ENCODE results near the gene SUGP2. TPM values are rescaled to one million over a fixed set of nuclear protein-coding genes. Genes with fewer than 3 reads are reported as not detected.
A peak's percentile ranks its signal among the peaks of the same experiment; 100 is the strongest.

Gene SUGP2
- polyA plus RNA-seq, 6 donors from 2014 or later = 7.2 to 16.3 (median 9.2) TPM

GRCh38 chr19:19064811-19065745 lies 31.8 kb upstream of the SUGP2 start:
- Mint-ChIP-seq H3K27me3 (no peaks in the 10 kb centered on the region), H3K36me3 (no peaks in the 10 kb centered on the region)
- DNase-seq = peak; percentile 26

DNA sequence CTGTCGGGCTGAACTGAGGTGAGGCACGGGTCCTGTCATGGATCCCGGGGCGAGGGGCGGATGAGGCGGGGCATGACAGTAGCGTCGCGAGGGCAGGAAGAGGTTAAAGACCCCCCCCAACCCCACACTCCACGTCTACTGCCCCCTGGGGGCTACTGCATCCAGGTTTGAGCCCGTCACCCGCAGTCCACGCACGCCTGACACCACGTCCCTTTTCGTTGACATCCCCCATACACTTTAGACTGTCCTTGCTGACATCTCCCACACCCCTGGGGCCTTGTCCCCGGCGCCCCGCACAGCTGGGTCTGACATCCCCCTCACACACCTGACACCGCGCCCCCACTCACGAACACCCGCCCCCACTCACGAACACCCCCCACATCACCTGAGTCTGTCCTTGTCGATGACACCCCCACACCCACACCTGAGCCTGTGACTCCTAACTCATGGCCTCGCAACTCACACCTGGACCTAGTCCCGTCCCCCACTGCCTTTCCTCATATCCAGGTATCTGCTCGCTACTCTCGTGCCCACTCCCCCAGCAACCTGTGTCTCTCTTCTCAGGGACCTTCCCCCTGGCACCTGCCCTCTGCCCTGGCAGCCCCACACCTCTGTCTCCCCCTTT lies 30.9 kb upstream of the SUGP2 start:
- Mint-ChIP-seq H3K36me3 (no peaks in the 10 kb centered on the region), H3K4me1 (peaks cover 17 to 54% (median 44%) of the 10 kb centered on the region in 3 donors), H3K27ac (peak overlapping the region; percentile 84 to 98 (median 94)), H3K27me3 (no peaks in the 10 kb centered on the region), H3K9me3 (no peaks in the 10 kb centered on the region), H3K4me3 (peak overlapping the region; percentile 88 to 99 (median 94))
- no peak for DNase-seq
- peak; percentile 35 to 37 for ATAC-seq (ENCODE audit: low read depth in 2 of 2)

More at GRCh38 chr19:19064811-19065745, 31.8 kb upstream of the SUGP2 start:
- no peak for ATAC-seq (ENCODE audit: low read depth in 2 of 2)
- Mint-ChIP-seq H3K4me3 (peak overlapping the region; percentile 88 to 99 (median 94)), H3K27ac (peak overlapping the region; percentile 84 to 98 (median 94)), H3K4me1 (peaks cover 20 to 62% (median 50%) of the 10 kb centered on the region in 3 donors), H3K9me3 (no peaks in the 10 kb centered on the region)

GRCh38 chr19:19063183-19064097 lies 30.1 kb upstream of the SUGP2 start, which contains the start of gene SLC25A42:
SLC25A42 (plus strand) TSS chr19:19063994; CDS start chr19:19096125, 32,131 bp downstream.
- Mint-ChIP-seq H3K9me3 (no peaks in the 10 kb centered on the region), H3K4me1 (peaks cover 17 to 48% (median 39%) of the 10 kb centered on the region in 3 donors), H3K27ac (peak within 1 kb of the TSS; percentile 84 to 98 (median 94)), H3K4me3 (peak within 1 kb of the TSS; percentile 88 to 99 (median 94)), H3K36me3 (no peaks in the 10 kb centered on the region), H3K27me3 (no peaks in the 10 kb centered on the region)
- DNase-seq = peak; percentile 100
- peak; percentile 87 to 89 for ATAC-seq (ENCODE audit: low read depth in 2 of 2)

DNA sequence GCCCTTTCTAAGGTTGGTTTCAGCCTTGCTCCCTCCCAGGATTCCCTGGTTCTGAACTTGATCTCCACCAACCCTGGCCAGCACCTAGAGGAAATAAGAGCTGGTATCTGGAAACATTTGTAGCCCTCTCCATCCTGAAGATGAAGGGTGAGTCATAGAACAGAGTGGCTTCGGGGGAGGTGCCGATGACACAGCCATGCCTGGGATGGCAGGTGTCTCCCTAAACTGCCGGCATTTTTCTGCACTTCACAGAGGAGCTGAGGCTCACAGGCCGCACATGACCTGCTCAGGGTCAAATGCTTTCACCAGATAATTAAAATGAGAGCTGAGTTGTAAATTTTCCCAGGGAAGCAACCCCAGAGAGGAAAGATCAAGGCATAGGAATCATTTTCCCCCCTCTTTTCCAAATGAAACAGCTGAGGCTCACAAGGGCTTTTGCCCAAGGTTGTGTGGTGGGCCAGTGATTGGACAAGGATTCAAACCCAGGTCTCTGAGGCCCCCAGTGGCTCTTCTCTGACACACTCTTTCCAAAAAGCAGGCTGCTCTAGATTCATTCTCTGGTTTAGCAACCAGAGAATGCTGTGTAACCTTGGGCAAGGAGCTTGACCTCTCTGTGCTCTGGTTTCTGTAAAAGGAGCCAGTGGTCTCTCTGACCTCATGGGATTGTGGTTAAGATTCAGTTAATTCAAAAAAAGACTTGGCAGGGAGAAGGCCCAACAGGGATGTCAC lies 29.3 kb upstream of the SUGP2 start:
- DNase-seq (no peak), ATAC-seq (ENCODE audit: low read depth in 2 of 2) (no peak)
- Mint-ChIP-seq H3K4me3 (peak overlapping the region; percentile 88 to 99 (median 94)), H3K27ac (peak overlapping the region in 2 of 6 donors; percentile 73 to 87), H3K27me3 (no peaks in the 10 kb centered on the region), H3K36me3 (no peaks in the 10 kb centered on the region), H3K4me1 (peaks cover 17 to 39% (median 37%) of the 10 kb centered on the region in 3 donors), H3K9me3 (no peaks in the 10 kb centered on the region)

DNA sequence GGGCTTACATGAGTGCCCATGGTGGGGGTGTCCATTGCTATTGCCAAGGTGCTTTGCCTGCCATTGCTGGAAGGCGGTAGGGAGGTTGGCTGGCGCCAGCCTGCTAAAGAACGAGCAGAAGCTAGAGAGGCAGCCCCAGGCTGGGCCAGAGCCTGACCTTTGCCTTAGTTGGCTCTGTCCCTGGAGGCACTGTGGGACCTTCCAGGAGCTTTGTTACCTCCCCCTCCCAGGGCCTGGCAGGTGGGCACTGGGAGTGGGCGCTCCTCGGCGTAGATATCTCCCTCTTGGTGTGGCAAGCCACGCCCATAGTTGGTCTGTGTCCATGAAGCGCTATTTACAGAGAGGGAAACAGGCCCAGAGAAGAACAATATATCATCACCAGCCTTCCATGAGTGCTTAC lies 28.2 kb upstream of the SUGP2 start:
- peaks cover 12 to 28% (median 26%) of the 10 kb centered on the region in 3 donors for H3K4me1 Mint-ChIP-seq
- DNase-seq (no peak), ATAC-seq (ENCODE audit: low read depth in 2 of 2) (no peak)
- no peaks in the 10 kb centered on the region for H3K36me3 Mint-ChIP-seq
- peak overlapping the region in 3 of 8 donors; percentile 10 to 57 (median 43) for H3K4me3 Mint-ChIP-seq
- H3K27ac Mint-ChIP-seq = peak overlapping the region in 1 of 6 donors; percentile 38
- no peaks in the 10 kb centered on the region for H3K27me3 Mint-ChIP-seq
- H3K9me3 Mint-ChIP-seq = no peaks in the 10 kb centered on the region

- ATAC-seq (ENCODE audit: low read depth in 2 of 2) (no peak), DNase-seq (no peak)
- H3K4me1 Mint-ChIP-seq = peaks cover 8 to 19% (median 16%) of the 10 kb centered on the region in 3 donors
- no peaks in the 10 kb centered on the region for H3K9me3 Mint-ChIP-seq
- H3K36me3 Mint-ChIP-seq = no peaks in the 10 kb centered on the region
- no peaks in the 10 kb centered on the region for H3K27me3 Mint-ChIP-seq
- peak overlapping the region in 3 of 6 donors; percentile 5 to 33 (median 30) for H3K27ac Mint-ChIP-seq
- peak overlapping the region in 1 of 8 donors; percentile 6 for H3K4me3 Mint-ChIP-seq
These were observed 26.7 kb upstream of the SUGP2 start for GRCh38 chr19:19059837-19060611.

DNA sequence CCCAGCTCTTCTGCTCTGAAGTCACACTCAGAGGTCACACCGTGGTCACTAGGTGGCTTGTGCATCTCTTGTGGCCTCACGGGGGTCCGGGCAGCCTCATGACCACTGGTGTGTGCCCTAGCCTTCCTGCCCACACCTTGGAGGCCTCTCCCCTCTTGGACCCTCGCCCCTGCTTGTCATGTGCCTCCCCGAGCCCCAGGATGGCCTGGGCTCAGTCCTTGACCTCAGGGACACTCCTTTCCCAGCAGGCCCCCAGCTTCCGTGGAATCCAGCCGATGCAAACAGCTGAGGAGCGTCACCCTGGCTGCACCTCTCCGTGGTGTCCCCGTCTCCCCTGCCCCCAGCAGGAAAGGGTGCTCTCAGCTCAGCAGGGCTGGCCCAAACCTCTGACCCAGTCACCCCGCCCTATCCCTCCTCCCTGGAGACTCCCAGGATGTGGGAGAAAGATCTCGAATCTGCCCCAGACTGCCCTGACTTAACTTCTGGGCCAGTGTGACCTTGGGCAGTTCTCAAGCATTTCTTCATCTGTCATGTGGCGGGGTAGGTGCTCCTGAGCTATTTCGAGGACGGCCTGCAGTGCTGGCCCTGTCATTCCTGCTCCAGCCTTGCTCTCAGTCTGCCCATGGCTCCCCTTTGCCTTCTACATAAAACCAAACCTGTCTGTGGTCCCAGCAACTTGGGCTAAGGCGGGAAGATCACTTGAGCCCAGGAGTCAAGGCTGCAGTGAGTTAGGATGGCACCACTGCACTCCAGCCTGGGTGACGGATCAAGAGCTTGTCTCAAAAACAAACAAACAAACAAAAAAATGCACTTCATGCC lies 25.9 kb upstream of the SUGP2 start:
- Mint-ChIP-seq H3K9me3 (no peaks in the 10 kb centered on the region), H3K27ac (peak overlapping the region in 2 of 6 donors; percentile 33 to 76), H3K27me3 (no peaks in the 10 kb centered on the region), H3K4me1 (peaks cover under 1 to 14% (median 8%) of the 10 kb centered on the region in 3 donors), H3K36me3 (no peaks in the 10 kb centered on the region), H3K4me3 (no peak overlapping the region)
- no peak for DNase-seq
- ATAC-seq (ENCODE audit: low read depth in 2 of 2) = no peak

GRCh38 chr19:19057720-19058119 lies 24.4 kb upstream of the SUGP2 start:
- H3K4me1 Mint-ChIP-seq = peaks cover 0 to 8% (median 2%) of the 10 kb centered on the region in 3 donors
- ATAC-seq (ENCODE audit: low read depth in 2 of 2) = no peak
- no peak overlapping the region for H3K4me3 Mint-ChIP-seq
- H3K27ac Mint-ChIP-seq = no peak overlapping the region
- H3K36me3 Mint-ChIP-seq = no peaks in the 10 kb centered on the region
- H3K9me3 Mint-ChIP-seq = no peaks in the 10 kb centered on the region
- no peaks in the 10 kb centered on the region for H3K27me3 Mint-ChIP-seq
- DNase-seq = no peak

GRCh38 chr19:19057317-19057716 lies 24.0 kb upstream of the SUGP2 start:
- Mint-ChIP-seq H3K9me3 (no peaks in the 10 kb centered on the region), H3K4me1 (peaks cover 0 to 4% (median 0%) of the 10 kb centered on the region in 3 donors), H3K27me3 (no peaks in the 10 kb centered on the region), H3K36me3 (no peaks in the 10 kb centered on the region), H3K27ac (no peak overlapping the region), H3K4me3 (no peak overlapping the region)
- DNase-seq (no peak), ATAC-seq (ENCODE audit: low read depth in 2 of 2) (no peak)

GRCh38 chr19:19056636-19057275 lies 23.4 kb upstream of the SUGP2 start:
- Mint-ChIP-seq H3K27me3 (no peaks in the 10 kb centered on the region), H3K4me1 (peaks cover 0 to 3% (median 0%) of the 10 kb centered on the region in 3 donors), H3K27ac (no peak overlapping the region), H3K9me3 (no peaks in the 10 kb centered on the region), H3K4me3 (peak overlapping the region in 1 of 8 donors; percentile 22), H3K36me3 (no peaks in the 10 kb centered on the region)
- DNase-seq = no peak
- no peak for ATAC-seq (ENCODE audit: low read depth in 2 of 2)

- H3K27ac Mint-ChIP-seq = no peak overlapping the region
- DNase-seq (no peak), ATAC-seq (ENCODE audit: low read depth in 2 of 2) (no peak)
- no peak overlapping the region for H3K4me3 Mint-ChIP-seq
- no peaks in the 10 kb centered on the region for H3K36me3 Mint-ChIP-seq
- no peaks in the 10 kb centered on the region for H3K9me3 Mint-ChIP-seq
- no peaks in the 10 kb centered on the region for H3K27me3 Mint-ChIP-seq
- peaks cover 0 to 3% (median 0%) of the 10 kb centered on the region in 3 donors for H3K4me1 Mint-ChIP-seq
These were observed 22.4 kb upstream of the SUGP2 start for GRCh38 chr19:19055701-19056100.
